ENCODE measurements around the gene SGSM1.
"Not testable (repeated sequence)": the region's sequence is repeated elsewhere in the genome, so short reads cannot be mapped to it uniquely, and the experiment has no call there.

SGSM1 gene

DNA sequence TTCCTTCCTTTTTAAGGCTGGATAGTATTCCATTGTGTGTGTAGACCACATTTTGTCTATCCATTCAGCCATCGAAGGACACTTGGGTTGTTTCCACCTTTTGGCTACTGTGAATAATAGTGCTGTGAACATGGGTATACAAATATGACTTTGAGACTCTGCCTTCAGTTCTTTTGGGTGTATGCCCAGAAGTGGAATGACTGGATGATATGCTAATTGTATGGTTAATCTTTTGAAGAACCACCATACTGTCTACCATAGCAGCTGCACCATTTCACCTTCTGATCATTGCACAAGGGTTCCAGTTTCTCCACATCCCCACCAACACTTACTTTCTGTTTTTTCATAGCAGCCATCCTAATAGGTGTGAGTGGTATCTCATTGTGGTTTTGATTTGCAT, 30.3 kb downstream of the SGSM1 start:
- no peak for DNase-seq (ENCODE audit: extremely low read depth in 1 of 2, low read depth in 1 of 2)

DNA sequence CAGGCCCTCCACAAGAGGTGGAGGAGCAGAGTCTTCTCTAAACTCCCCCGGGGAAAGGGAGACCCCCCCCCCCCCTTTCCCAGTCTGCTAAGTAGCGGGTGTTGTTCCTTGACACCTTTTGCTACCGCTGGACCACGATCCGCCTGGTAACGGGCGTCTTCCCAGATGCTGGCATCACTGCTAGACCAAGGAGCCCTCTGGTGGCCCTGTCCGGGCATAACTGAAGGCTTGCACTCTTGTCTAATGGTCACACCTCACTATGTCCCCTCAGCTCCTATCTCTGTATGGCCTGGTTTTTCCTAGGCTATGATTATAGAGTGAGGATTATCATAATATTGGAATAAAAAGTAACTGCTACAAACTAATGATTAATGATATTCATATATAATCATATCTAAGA, 31.5 kb downstream of the SGSM1 start:
- DNase-seq (ENCODE audit: extremely low read depth in 1 of 2, low read depth in 1 of 2) = not testable (repeated sequence)

DNA sequence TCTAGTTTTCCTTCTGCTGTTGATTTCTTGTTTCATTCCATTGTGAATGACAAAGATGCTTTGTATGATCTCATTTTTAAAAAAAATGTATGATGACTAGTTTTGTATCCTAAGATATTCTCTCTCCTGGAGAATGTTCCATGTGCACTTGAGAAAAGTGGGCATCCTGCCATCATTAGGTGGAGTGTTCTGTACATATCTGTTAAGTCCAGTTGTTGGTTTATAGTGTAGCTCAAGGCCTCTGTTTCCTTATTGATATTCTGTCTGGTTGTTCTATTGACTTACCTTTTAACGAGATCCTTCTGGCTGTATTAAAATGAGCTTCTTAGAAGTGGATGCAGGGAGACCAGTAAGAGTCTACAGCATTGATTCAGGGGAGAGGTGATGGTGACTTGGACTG, 35.2 kb downstream of the SGSM1 start:
- no peak for DNase-seq (ENCODE audit: extremely low read depth in 1 of 2, low read depth in 1 of 2)

GRCh38 chr22:24843048-24843447, 37.0 kb downstream of the SGSM1 start:
- no peak for DNase-seq (ENCODE audit: extremely low read depth in 1 of 2, low read depth in 1 of 2)

- no peak for DNase-seq (ENCODE audit: extremely low read depth in 1 of 2, low read depth in 1 of 2)
These were observed 39.3 kb downstream of the SGSM1 start for GRCh38 chr22:24845041-24845898.

GRCh38 chr22:24847490-24847889, 41.5 kb downstream of the SGSM1 start:
- no peak for DNase-seq (ENCODE audit: extremely low read depth in 1 of 2, low read depth in 1 of 2)

DNA sequence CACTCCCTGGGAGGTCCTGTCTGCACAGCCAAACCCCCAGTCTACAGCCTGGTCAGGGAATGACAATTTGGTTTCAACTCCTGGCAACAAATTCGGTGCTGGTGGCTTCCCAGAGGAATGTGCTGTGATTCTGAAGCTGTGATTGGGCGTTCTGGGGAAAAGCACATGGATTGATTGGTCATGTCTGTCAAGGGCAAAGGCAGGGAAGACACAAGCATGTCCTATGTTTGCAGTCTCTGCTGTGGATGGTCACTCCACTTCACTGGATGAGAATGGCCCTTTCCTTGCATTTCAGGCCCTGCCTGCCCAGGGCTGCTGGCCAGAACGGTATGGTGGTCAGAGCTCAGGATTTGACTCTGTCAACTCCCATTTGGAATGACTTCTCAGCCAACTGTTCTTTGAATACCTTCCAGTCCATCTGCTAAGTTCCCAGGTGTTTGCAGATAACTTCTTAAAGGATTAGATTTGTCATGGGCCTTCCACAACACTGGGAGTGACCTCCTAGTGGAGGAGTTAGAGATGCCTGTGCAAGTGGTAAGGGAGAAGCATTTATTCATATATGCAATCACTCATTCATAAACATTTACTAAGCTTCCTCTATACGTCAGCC, 42.7 kb downstream of the SGSM1 start:
- no peak for DNase-seq (ENCODE audit: extremely low read depth in 1 of 2, low read depth in 1 of 2)

- no peak for DNase-seq (ENCODE audit: extremely low read depth in 1 of 2, low read depth in 1 of 2)
These were observed 49.8 kb downstream of the SGSM1 start for GRCh38 chr22:24855794-24856193.

DNA sequence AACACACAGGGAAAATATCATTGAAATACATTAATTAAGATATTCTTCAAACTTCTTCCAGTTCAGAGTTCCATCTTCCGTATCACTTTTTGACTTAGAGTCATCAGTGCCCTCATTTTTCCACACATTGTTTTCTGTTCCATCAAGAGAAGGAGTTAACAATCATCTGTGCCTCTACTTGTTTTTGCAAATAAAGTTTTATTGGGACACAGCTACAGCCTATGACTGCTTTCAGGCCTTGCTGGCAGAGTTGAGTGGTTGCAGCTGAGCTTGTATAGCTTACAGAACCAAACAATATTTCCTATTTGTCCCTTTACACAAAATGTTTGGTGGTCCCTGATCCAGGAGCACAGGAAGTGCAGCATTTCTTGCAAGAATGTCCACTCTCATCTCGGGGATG, 51.6 kb downstream of the SGSM1 start:
- DNase-seq (ENCODE audit: extremely low read depth in 1 of 2, low read depth in 1 of 2) = no peak

DNA sequence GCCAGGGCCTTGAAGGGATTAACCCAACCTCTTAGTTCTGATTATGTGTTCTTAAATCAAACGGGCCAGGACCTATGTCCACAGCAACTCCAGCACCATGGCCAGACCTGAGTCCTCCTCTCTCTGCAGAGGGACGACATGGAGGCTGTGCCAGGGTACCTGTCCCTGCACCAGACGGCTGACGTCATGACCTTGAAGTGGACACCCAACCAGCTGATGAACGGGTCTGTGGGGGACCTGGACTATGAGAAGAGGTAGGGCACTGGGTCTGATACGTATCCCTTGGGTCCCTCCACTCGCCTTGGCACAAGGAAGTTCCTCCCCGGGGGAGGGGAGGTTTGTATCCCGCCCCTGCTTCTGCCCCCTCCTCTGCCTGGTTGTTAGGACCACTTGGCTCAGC, 53.6 kb downstream of the SGSM1 start:
- DNase-seq (ENCODE audit: extremely low read depth in 1 of 2, low read depth in 1 of 2) = no peak

DNA sequence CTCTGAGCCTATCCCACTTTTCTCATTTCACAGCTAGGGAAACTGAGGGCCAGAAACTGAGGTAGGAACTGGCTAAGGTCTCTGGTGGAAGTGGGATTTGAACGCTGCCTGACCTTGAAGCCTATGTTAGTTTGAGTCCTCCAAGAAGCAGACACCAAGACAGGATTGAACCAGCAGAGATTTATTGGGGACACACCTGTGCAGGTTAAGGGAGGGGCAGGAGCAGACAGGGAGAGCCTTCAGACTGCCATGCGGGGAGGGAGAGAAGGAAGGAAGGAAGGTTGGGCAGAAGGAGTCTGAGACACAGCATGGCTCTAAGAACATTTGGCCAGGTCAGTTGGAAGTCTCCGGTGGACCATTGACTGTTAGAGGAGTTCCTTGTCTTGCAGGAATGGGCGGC, 59.5 kb downstream of the SGSM1 start:
- no peak for DNase-seq (ENCODE audit: extremely low read depth in 1 of 2, low read depth in 1 of 2)

DNA sequence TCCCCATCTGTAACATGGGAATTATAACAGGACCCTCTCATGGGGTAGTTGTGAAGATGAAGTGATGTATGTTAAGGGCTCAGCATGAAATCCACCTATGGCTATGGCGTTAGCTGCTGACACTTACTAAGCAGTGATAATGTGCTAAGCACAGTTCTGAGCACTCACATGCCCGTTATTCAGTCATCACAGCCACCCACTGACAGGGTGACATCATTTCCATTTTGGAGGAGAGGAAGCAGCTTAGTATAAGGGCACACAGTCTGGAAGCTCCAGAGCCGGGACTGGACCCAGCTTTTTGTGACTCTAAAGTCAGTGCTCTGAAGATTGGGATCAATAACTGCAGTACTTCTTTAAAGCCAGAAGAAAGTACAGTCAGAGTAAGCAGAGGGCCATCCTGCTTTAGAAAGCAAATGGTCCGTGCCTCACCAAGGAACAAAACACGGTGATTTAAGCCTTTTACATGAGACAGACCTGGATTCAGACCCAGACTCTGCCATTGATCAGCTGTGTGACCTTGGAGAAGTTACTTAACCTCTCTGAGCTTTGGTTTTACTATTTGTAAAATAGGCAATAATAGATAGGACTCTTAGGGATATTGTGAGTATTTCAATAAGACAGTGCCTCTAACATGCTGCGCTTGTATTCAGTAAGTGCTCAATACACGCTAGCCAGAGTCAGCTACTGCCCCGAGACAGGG, 61.5 kb downstream of the SGSM1 start:
- no peak for DNase-seq (ENCODE audit: extremely low read depth in 1 of 2, low read depth in 1 of 2)

DNA sequence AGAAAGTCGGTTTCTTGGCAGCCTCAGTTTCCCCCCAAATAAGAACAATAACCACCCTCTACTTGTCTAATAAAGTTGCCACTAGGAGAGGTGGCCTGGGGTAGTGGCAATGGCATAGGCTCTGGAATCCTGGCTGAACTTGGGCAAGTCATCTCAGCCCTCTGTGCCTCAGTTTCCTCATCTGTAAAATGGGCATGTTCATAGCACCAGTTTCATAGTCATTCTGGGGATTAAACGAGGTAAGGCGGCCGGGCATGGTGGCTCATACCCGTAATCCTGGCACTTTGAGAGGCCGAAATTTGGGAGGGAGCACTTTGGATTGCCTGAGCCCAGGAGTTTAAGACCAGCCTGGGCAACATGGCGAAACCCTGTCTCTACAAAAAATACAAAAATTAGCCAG, 63.0 kb downstream of the SGSM1 start:
- DNase-seq (ENCODE audit: extremely low read depth in 1 of 2, low read depth in 1 of 2) = no peak

DNA sequence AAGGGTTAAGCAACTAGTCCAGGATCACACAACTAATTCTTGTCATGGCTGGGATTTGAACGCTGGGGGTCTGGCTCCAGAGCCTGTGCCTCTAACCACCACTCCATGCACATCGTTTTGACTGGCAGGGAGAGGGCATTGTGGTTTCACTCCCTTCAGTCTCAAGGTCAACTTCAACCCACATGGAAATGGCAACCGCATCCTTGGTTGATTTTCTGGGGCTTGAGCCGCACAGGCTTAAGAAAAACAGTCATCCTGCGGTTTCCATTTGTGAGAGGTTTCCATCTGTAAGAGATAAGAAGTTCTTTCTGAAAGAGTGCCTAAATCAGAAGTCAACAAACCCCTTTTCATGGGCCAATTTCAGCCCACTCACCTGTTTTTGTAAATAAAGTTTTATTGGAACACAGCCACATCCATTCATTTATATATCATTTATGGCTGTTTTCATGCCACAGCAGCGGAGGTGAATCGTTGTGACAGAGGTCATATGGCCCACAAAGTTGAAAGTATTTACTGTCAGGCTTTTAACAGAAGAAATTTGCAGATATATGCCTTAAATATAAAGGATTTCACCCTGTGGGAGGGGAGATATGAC, 65.7 kb downstream of the SGSM1 start:
- DNase-seq (ENCODE audit: extremely low read depth in 1 of 2, low read depth in 1 of 2) = no peak

- DNase-seq (ENCODE audit: extremely low read depth in 1 of 2, low read depth in 1 of 2) = no peak
These were observed 67.2 kb downstream of the SGSM1 start for GRCh38 chr22:24873226-24873625.

DNA sequence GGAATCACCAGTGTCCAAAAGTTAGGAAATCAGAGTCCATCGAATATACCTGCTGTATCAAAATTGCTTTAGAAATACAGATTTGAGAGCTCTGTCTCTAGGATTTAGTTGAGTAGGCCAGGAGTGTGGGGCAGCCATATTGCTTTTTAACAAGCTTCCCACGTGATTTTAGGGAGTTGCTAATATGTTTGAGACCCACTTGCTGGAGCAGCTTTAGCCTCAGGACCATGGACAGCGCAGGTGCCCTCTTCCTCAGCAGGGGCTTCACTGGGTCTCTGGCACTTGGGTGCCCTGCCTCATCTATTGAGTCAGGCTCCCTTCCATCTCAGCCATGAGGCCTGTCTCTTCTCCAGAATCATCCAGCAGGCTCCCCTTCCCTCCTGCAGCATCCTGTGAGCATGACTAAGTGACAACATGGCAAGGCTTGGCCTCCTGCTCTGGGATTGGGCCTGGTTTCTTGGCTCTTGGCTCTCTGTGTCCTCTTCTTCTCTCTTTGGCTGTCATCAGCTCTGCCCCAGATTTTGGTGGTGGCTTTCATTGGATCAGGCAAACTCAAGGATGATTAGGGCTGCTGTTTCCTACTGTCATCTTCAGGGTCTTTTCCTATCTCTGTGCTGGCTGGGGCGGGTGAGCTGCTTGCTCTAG, 70.0 kb downstream of the SGSM1 start:
- no peak for DNase-seq (ENCODE audit: extremely low read depth in 1 of 2, low read depth in 1 of 2)

DNA sequence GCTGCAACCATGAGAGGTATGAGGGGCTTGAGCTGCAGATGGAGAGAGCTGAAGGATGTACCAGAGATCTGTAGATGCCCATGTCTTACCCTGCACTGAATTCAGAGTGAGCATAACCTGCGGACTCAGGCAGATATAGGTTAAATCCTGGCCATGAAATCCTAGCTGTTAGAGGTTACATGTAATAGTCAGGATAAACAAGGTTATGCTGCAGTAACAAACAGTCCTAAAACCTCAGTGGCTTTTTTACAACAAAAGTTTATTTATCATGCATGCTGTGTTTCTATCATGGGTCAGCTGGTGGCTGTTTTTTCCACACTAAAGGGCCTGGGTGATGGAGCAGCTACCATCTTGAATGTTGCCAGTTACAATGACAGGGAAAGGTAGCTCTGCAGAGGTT, 70.7 kb downstream of the SGSM1 start:
- DNase-seq (ENCODE audit: extremely low read depth in 1 of 2, low read depth in 1 of 2) = no peak

- DNase-seq (ENCODE audit: extremely low read depth in 1 of 2, low read depth in 1 of 2) = no peak
These were observed 73.0 kb downstream of the SGSM1 start for GRCh38 chr22:24878969-24879368.

DNA sequence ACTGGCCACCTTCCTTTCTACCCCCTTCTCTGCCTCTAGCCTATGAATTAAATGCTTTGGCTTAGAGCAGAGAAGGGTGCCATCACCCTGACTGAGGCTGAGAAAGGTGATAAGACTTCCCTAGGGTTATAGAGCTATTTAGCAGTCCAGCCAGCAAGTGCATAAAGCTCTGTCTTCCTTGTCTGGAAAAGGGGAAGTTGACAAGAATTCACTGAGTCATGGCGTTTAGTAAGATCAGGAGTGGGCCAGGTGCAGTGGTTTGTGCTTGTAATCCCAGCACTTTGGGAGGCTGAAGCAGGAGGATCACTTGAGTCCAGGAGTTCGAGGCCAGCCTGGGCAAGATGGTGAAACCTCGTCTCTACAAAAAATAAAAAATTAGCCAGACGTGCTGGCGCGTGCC, 77.4 kb downstream of the SGSM1 start:
- DNase-seq (ENCODE audit: extremely low read depth in 1 of 2, low read depth in 1 of 2) = no peak

DNA sequence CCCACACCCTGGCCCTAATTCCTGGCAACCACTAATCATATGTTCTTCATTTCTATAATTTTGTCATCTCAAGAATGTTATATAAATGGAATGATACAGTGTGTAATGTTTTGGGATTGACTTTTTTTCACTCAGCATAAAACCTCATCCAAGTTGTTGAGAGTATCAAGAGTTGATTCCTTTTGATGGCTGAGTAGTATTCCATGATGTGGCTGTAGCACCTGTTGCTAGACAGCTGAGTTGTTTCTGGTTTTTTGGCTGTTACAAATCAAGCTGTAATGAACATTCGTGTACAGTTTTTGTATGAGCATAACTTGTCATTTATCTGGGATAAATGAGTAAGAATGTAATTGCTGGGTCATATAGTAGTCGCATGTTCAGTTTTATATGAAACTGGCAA, 81.2 kb downstream of the SGSM1 start:
- no peak for DNase-seq (ENCODE audit: extremely low read depth in 1 of 2, low read depth in 1 of 2)
